Breast epithelium (tissue), 4 donors: ENCODE measurements around the gene DESI1. TPM values are rescaled to one million over a fixed set of nuclear protein-coding genes. Genes with fewer than 3 reads are reported as not detected.
A peak's percentile ranks its signal among the peaks of the same experiment; 100 is the strongest.
"Not testable (repeated sequence)": the region's sequence is repeated elsewhere in the genome, so short reads cannot be mapped to it uniquely, and the experiment has no call there.

Experiments used
- DNase-seq, 2 donors: peaks; one replicate each; pipeline ENCODE4 v3.0.0-alpha.2; 2019; ENCODE audit warnings: low spot score in 2 of 2
- H3K27ac ChIP-seq, 2 donors: fragments of 200-600 bp; sonication (generic) in 1 of 2; one replicate each; pipeline ENCODE4 v1.5.1; 2016 to 2019; ENCODE audit warnings: mild to moderate bottlenecking in 1 of 2
- H3K27me3 ChIP-seq, 2 donors: fragments of 200-600 bp; sonication (generic) in 1 of 2; one replicate each; pipeline versions ENCODE4 v1.5.1 to v1.6.0; 2017 to 2019; ENCODE audit warnings: control low read depth in 1 of 2, mild to moderate bottlenecking in 1 of 2
- H3K36me3 ChIP-seq: fragments of 200-600 bp; one replicate; pipeline ENCODE4 v1.5.1; 2019
- H3K4me1 ChIP-seq, 2 donors: fragments of 200-600 bp; sonication (generic); one replicate each; pipeline ENCODE4 v1.5.1; 2016 to 2019; ENCODE audit warnings: control low read depth in 1 of 2
- H3K4me3 ChIP-seq, 3 donors: fragments of 200-600 bp; sonication (generic); 1 replicate in 2 of 3; 2 replicates in 1 of 3; pipeline ENCODE4 v1.5.1; 2016 to 2019; ENCODE audit warnings: mild to moderate bottlenecking in 3 of 3, moderate library complexity in 2 of 3
- H3K9me3 ChIP-seq, 2 donors: fragments of 200-600 bp; sonication (generic) in 1 of 2; one replicate each; pipeline ENCODE4 v1.5.1; 2016 to 2019; ENCODE audit warnings: control low read depth in 1 of 2
- CTCF ChIP-seq, 3 donors: fragments of 450-650 bp; IDR thresholded peaks; one replicate each; pipeline ENCODE4 v1.5.1; 2016 to 2017; ENCODE audit warnings: antibody characterized with exemption in 3 of 3, mild to moderate bottlenecking in 3 of 3, moderate library complexity in 3 of 3
- POLR2A ChIP-seq: fragments of 450-650 bp; IDR thresholded peaks from one replicate; pipeline ENCODE4 v1.6.1; 2016; ENCODE audit warnings: antibody characterized with exemption, mild to moderate bottlenecking, moderate library complexity
- POLR2AphosphoS5 ChIP-seq, 3 donors: sonication (generic); formaldehyde crosslinking; IDR thresholded peaks; one replicate each; pipeline ENCODE4 v1.6.1; 2017; ENCODE audit warnings: antibody characterized with exemption in 3 of 3
- intact Hi-C: fragments of 100-400 bp; cut with DNase I; formaldehyde crosslinking; loops from one replicate; pipeline ENCODE4 v1.15.1; 2023; ENCODE audit warnings: low total_unique reads
- total RNA-seq, 3 donors: library from RNA; depleted of rRNA; stranded (reverse); fragments of >200 nt; gene quantifications; one replicate each; pipeline ENCODE4 v1.1.0, GENCODE V29; 2016

The DESI1 gene
- total RNA-seq, 3 donors from 2014 or later = 17.0 to 23.5 (median 21.0) TPM

DNA sequence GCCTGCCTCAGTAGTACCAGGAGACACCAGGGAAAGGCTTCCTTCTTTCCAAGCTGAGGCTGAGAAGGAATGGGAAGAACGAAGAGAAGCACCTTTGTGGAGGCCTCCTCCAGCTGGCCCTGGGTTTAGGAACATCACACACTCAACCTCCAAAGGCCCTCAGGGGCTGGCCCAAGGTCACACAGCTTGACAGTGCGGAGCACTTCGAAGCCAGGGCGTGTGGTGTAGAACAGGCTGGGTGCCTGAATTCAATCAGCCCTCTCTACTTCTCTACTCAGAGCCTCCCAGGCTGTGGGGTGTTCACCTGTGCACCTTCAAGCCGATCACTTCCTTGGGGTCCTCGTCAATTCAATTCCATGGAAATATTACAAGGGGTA is 60.8 kb downstream of the DESI1 start:
- intact Hi-C loops = no loop called here
- Histone ChIP-seq H3K36me3 (no peaks in the 10 kb centered on the region), H3K4me1 (no peaks in the 10 kb centered on the region), H3K27me3 (no peaks in the 10 kb centered on the region), H3K27ac (peak overlapping the region in 1 of 2 donors; percentile 52), H3K9me3 (no peaks in the 10 kb centered on the region), H3K4me3 (peak overlapping the region in 1 of 3 donors; percentile 57)
- no peak for TF ChIP-seq POLR2A
- TF ChIP-seq POLR2AphosphoS5 (IDR thresholded peaks at IDR 0.05) = no peak
- no peak for TF ChIP-seq CTCF (IDR thresholded peaks at IDR 0.05)
- no peak for DNase-seq

DNA sequence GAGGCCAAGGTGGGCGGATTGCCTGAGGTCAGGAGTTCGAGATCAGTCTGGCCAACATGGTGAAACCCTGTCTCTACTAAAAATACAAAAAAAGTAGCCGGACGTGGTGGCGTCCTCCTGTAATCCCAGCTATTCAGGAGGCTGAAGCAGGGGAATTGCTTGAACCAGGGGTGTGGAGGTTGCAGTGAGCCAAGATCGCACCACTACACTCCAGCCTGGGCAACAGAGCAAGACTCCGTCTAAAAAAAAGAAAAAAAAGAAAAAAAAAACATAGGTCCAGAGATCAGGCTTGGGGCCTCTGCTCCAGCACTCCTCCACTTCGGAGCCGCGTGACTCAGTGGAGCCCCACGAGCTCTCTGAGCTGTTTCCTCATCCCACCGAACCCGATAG is 62.6 kb downstream of the DESI1 start:
- H3K27ac ChIP-seq = not testable (repeated sequence)

GRCh38 chr22:41557401-41558240 is 63.2 kb downstream of the DESI1 start:
- TF ChIP-seq POLR2A (no peak), POLR2AphosphoS5 (IDR thresholded peaks at IDR 0.05) (no peak), CTCF (IDR thresholded peaks at IDR 0.05) (no peak)
- H3K27ac ChIP-seq = peak overlapping the region in 1 of 2 donors; percentile 25
- no peak for DNase-seq
- H3K36me3 ChIP-seq = no peaks in the 10 kb centered on the region
- no peaks in the 10 kb centered on the region for H3K9me3 ChIP-seq
- peak overlapping the region in 1 of 3 donors; percentile 10 for H3K4me3 ChIP-seq
- H3K27me3 ChIP-seq = no peaks in the 10 kb centered on the region
- no peaks in the 10 kb centered on the region for H3K4me1 ChIP-seq
- intact Hi-C loops = no loop called here

More for the DNA sequence above, 62.6 kb downstream of the DESI1 start:
- H3K4me3 ChIP-seq, H3K36me3 ChIP-seq, H3K4me1 ChIP-seq, H3K9me3 ChIP-seq, DNase-seq, H3K27me3 ChIP-seq, intact Hi-C loops: not testable (repeated sequence)

DNA sequence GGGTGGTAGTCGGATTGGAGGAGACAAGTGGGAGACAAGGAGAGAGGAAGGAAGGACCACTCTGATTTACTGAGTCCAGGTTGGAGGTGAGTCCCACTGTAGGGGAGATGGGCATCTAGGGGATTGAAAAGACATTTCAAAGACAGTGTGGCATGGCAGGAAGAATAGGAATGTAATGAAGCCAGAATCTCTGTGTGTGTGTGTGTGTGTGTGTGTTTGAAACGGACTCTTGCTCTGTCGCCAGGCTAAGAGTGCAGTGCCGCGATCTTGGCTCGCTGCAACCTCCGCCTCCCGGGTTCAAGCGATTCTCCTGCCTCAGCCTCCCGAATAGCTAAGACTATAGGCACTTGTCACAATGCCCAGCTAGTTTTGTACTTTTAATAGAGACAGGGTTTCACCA is 64.3 kb downstream of the DESI1 start:
- Histone ChIP-seq H3K4me1 (no peaks in the 10 kb centered on the region), H3K27ac (no peak overlapping the region), H3K27me3 (no peaks in the 10 kb centered on the region), H3K4me3 (no peak overlapping the region), H3K9me3 (no peaks in the 10 kb centered on the region), H3K36me3 (no peaks in the 10 kb centered on the region)
- intact Hi-C loops = no loop called here
- TF ChIP-seq CTCF (IDR thresholded peaks at IDR 0.05) (no peak), POLR2AphosphoS5 (IDR thresholded peaks at IDR 0.05) (no peak), POLR2A (no peak)
- no peak for DNase-seq

- Histone ChIP-seq H3K36me3 (no peaks in the 10 kb centered on the region), H3K4me3 (no peak overlapping the region), H3K9me3 (no peaks in the 10 kb centered on the region), H3K4me1 (no peaks in the 10 kb centered on the region), H3K27me3 (no peaks in the 10 kb centered on the region), H3K27ac (no peak overlapping the region)
- TF ChIP-seq POLR2A (no peak), CTCF (IDR thresholded peaks at IDR 0.05) (no peak), POLR2AphosphoS5 (IDR thresholded peaks at IDR 0.05) (no peak)
- DNase-seq = no peak
- intact Hi-C loops = no loop called here
Observed at GRCh38 chr22:41555325-41555982, 65.4 kb downstream of the DESI1 start.
